ENCODE measurements around the gene SHISAL1. TPM values are rescaled to one million over a fixed set of nuclear protein-coding genes. Genes with fewer than 3 reads are reported as not detected.

The SHISAL1 gene
- polyA plus RNA-seq, 2 donors = 0.08 to 0.22 TPM

GRCh38 chr22:44317886-44318637, 5.3 kb upstream of the SHISAL1 start:
- Histone ChIP-seq H3K4me3 (ENCODE audit: low read depth in 1 of 2, low read length in 2 of 2) (no peak overlapping the region), H3K4me1 (ENCODE audit: control insufficient read depth in 2 of 2, insufficient read depth in 2 of 2, low read length in 1 of 2) (peaks cover 0 to 3% of the 10 kb centered on the region in 2 donors), H3K27ac (ENCODE audit: low read depth in 2 of 2, low read length in 1 of 2) (no peak overlapping the region), H3K27me3 (ENCODE audit: control insufficient read depth in 1 of 2, insufficient read depth in 2 of 2, low read length in 2 of 2) (no peaks in the 10 kb centered on the region), H3K36me3 (ENCODE audit: control insufficient read depth in 2 of 2, insufficient read depth in 2 of 2, low read length in 1 of 2) (no peaks in the 10 kb centered on the region), H3K9me3 (ENCODE audit: control insufficient read depth in 2 of 2, insufficient read depth in 1 of 2, low read depth in 1 of 2, low read length in 1 of 2) (no peaks in the 10 kb centered on the region)
- 84 to 85% methylated on average over 17 of the region's 17 CpGs for WGBS, 2 donors

- Histone ChIP-seq H3K27me3 (ENCODE audit: control insufficient read depth in 1 of 2, insufficient read depth in 2 of 2, low read length in 2 of 2) (no peaks in the 10 kb centered on the region), H3K4me3 (ENCODE audit: low read depth in 1 of 2, low read length in 2 of 2) (no peak overlapping the region), H3K4me1 (ENCODE audit: control insufficient read depth in 2 of 2, insufficient read depth in 2 of 2, low read length in 1 of 2) (peaks cover 0 to 6% of the 10 kb centered on the region in 2 donors), H3K27ac (ENCODE audit: low read depth in 2 of 2, low read length in 1 of 2) (no peak overlapping the region), H3K9me3 (ENCODE audit: control insufficient read depth in 2 of 2, insufficient read depth in 1 of 2, low read depth in 1 of 2, low read length in 1 of 2) (no peaks in the 10 kb centered on the region), H3K36me3 (ENCODE audit: control insufficient read depth in 2 of 2, insufficient read depth in 2 of 2, low read length in 1 of 2) (no peaks in the 10 kb centered on the region)
- WGBS, 2 donors = 48 to 52% methylated on average over 18 of the region's 18 CpGs
Observed at GRCh38 chr22:44317123-44317444, 4.3 kb upstream of the SHISAL1 start.

GRCh38 chr22:44316393-44317122, 3.8 kb upstream of the SHISAL1 start:
- Histone ChIP-seq H3K9me3 (ENCODE audit: control insufficient read depth in 2 of 2, insufficient read depth in 1 of 2, low read depth in 1 of 2, low read length in 1 of 2) (no peaks in the 10 kb centered on the region), H3K27ac (ENCODE audit: low read depth in 2 of 2, low read length in 1 of 2) (no peak overlapping the region), H3K4me3 (ENCODE audit: low read depth in 1 of 2, low read length in 2 of 2) (no peak overlapping the region), H3K4me1 (ENCODE audit: control insufficient read depth in 2 of 2, insufficient read depth in 2 of 2, low read length in 1 of 2) (peaks cover 0 to 6% of the 10 kb centered on the region in 2 donors), H3K27me3 (ENCODE audit: control insufficient read depth in 1 of 2, insufficient read depth in 2 of 2, low read length in 2 of 2) (no peaks in the 10 kb centered on the region), H3K36me3 (ENCODE audit: control insufficient read depth in 2 of 2, insufficient read depth in 2 of 2, low read length in 1 of 2) (no peaks in the 10 kb centered on the region)
- 56 to 62% methylated on average over 13 of the region's 13 CpGs for WGBS, 2 donors

GRCh38 chr22:44314425-44315067, 1.8 kb upstream of the SHISAL1 start:
- 71 to 78% methylated on average over 17 of the region's 17 CpGs for WGBS, 2 donors
- H3K4me3 ChIP-seq (ENCODE audit: low read depth in 1 of 2, low read length in 2 of 2) = no peak overlapping the region

GRCh38 chr22:44313385-44314006, 745 bp upstream of the SHISAL1 start:
- H3K27me3 ChIP-seq (ENCODE audit: control insufficient read depth in 1 of 2, insufficient read depth in 2 of 2, low read length in 2 of 2) = no peaks in the 10 kb centered on the region
- H3K4me3 ChIP-seq (ENCODE audit: low read depth in 1 of 2, low read length in 2 of 2) = no peak overlapping the region
- H3K36me3 ChIP-seq (ENCODE audit: control insufficient read depth in 2 of 2, insufficient read depth in 2 of 2, low read length in 1 of 2) = no peaks in the 10 kb centered on the region
- H3K27ac ChIP-seq (ENCODE audit: low read depth in 2 of 2, low read length in 1 of 2) = no peak overlapping the region
- 71 to 72% methylated on average over 14 to 16 of the region's 16 CpGs for WGBS, 2 donors
- no peaks in the 10 kb centered on the region for H3K9me3 ChIP-seq (ENCODE audit: control insufficient read depth in 2 of 2, insufficient read depth in 1 of 2, low read depth in 1 of 2, low read length in 1 of 2)
- H3K4me1 ChIP-seq (ENCODE audit: control insufficient read depth in 2 of 2, insufficient read depth in 2 of 2, low read length in 1 of 2) = peaks cover 4 to 13% of the 10 kb centered on the region in 2 donors

More at GRCh38 chr22:44314425-44315067, 1.8 kb upstream of the SHISAL1 start:
- Histone ChIP-seq H3K4me1 (ENCODE audit: control insufficient read depth in 2 of 2, insufficient read depth in 2 of 2, low read length in 1 of 2) (peaks cover under 1 to 9% of the 10 kb centered on the region in 2 donors), H3K9me3 (ENCODE audit: control insufficient read depth in 2 of 2, insufficient read depth in 1 of 2, low read depth in 1 of 2, low read length in 1 of 2) (no peaks in the 10 kb centered on the region), H3K27me3 (ENCODE audit: control insufficient read depth in 1 of 2, insufficient read depth in 2 of 2, low read length in 2 of 2) (no peaks in the 10 kb centered on the region), H3K27ac (ENCODE audit: low read depth in 2 of 2, low read length in 1 of 2) (no peak overlapping the region), H3K36me3 (ENCODE audit: control insufficient read depth in 2 of 2, insufficient read depth in 2 of 2, low read length in 1 of 2) (no peaks in the 10 kb centered on the region)

- Histone ChIP-seq H3K27me3 (ENCODE audit: control insufficient read depth in 1 of 2, insufficient read depth in 2 of 2, low read length in 2 of 2) (no peaks in the 10 kb centered on the region), H3K4me3 (ENCODE audit: low read depth in 1 of 2, low read length in 2 of 2) (no peak overlapping the region), H3K9me3 (ENCODE audit: control insufficient read depth in 2 of 2, insufficient read depth in 1 of 2, low read depth in 1 of 2, low read length in 1 of 2) (no peaks in the 10 kb centered on the region), H3K27ac (ENCODE audit: low read depth in 2 of 2, low read length in 1 of 2) (no peak overlapping the region), H3K36me3 (ENCODE audit: control insufficient read depth in 2 of 2, insufficient read depth in 2 of 2, low read length in 1 of 2) (no peaks in the 10 kb centered on the region), H3K4me1 (ENCODE audit: control insufficient read depth in 2 of 2, insufficient read depth in 2 of 2, low read length in 1 of 2) (peaks cover 4 to 14% of the 10 kb centered on the region in 2 donors)
- 30 to 37% methylated on average over 3 of the region's 3 CpGs for WGBS, 2 donors
Observed at GRCh38 chr22:44311855-44312170, 938 bp downstream of the SHISAL1 start.

- 74 to 86% methylated on average over 9 to 10 of the region's 10 CpGs for WGBS, 2 donors
- Histone ChIP-seq H3K9me3 (ENCODE audit: control insufficient read depth in 2 of 2, insufficient read depth in 1 of 2, low read depth in 1 of 2, low read length in 1 of 2) (no peaks in the 10 kb centered on the region), H3K36me3 (ENCODE audit: control insufficient read depth in 2 of 2, insufficient read depth in 2 of 2, low read length in 1 of 2) (no peaks in the 10 kb centered on the region), H3K4me3 (ENCODE audit: low read depth in 1 of 2, low read length in 2 of 2) (no peak overlapping the region), H3K4me1 (ENCODE audit: control insufficient read depth in 2 of 2, insufficient read depth in 2 of 2, low read length in 1 of 2) (peaks cover 4 to 14% of the 10 kb centered on the region in 2 donors), H3K27ac (ENCODE audit: low read depth in 2 of 2, low read length in 1 of 2) (no peak overlapping the region), H3K27me3 (ENCODE audit: control insufficient read depth in 1 of 2, insufficient read depth in 2 of 2, low read length in 2 of 2) (no peaks in the 10 kb centered on the region)
Observed at GRCh38 chr22:44311104-44311854, 1.5 kb downstream of the SHISAL1 start.

- peaks cover 4 to 14% of the 10 kb centered on the region in 2 donors for H3K4me1 ChIP-seq (ENCODE audit: control insufficient read depth in 2 of 2, insufficient read depth in 2 of 2, low read length in 1 of 2)
- 56 to 59% methylated on average over 9 of the region's 9 CpGs for WGBS, 2 donors
- no peak overlapping the region for H3K4me3 ChIP-seq (ENCODE audit: low read depth in 1 of 2, low read length in 2 of 2)
Observed at GRCh38 chr22:44309647-44310046, 3.1 kb downstream of the SHISAL1 start.

GRCh38 chr22:44309137-44309536, 3.6 kb downstream of the SHISAL1 start:
- Histone ChIP-seq H3K27ac (ENCODE audit: low read depth in 2 of 2, low read length in 1 of 2) (peak overlapping the region in 1 of 2 donors; percentile 53), H3K27me3 (ENCODE audit: control insufficient read depth in 1 of 2, insufficient read depth in 2 of 2, low read length in 2 of 2) (no peaks in the 10 kb centered on the region)

More at GRCh38 chr22:44309647-44310046, 3.1 kb downstream of the SHISAL1 start:
- H3K36me3 ChIP-seq (ENCODE audit: control insufficient read depth in 2 of 2, insufficient read depth in 2 of 2, low read length in 1 of 2) = no peaks in the 10 kb centered on the region
- H3K27me3 ChIP-seq (ENCODE audit: control insufficient read depth in 1 of 2, insufficient read depth in 2 of 2, low read length in 2 of 2) = no peaks in the 10 kb centered on the region
- H3K9me3 ChIP-seq (ENCODE audit: control insufficient read depth in 2 of 2, insufficient read depth in 1 of 2, low read depth in 1 of 2, low read length in 1 of 2) = no peaks in the 10 kb centered on the region
- peak overlapping the region in 1 of 2 donors; percentile 53 for H3K27ac ChIP-seq (ENCODE audit: low read depth in 2 of 2, low read length in 1 of 2)

More at GRCh38 chr22:44309137-44309536, 3.6 kb downstream of the SHISAL1 start:
- H3K9me3 ChIP-seq (ENCODE audit: control insufficient read depth in 2 of 2, insufficient read depth in 1 of 2, low read depth in 1 of 2, low read length in 1 of 2) = no peaks in the 10 kb centered on the region
- no peak overlapping the region for H3K4me3 ChIP-seq (ENCODE audit: low read depth in 1 of 2, low read length in 2 of 2)
- H3K4me1 ChIP-seq (ENCODE audit: control insufficient read depth in 2 of 2, insufficient read depth in 2 of 2, low read length in 1 of 2) = peaks cover 4 to 14% of the 10 kb centered on the region in 2 donors
- H3K36me3 ChIP-seq (ENCODE audit: control insufficient read depth in 2 of 2, insufficient read depth in 2 of 2, low read length in 1 of 2) = no peaks in the 10 kb centered on the region
- 23 to 28% methylated on average over 16 of the region's 16 CpGs for WGBS, 2 donors

Measured in esophagus (tissue), 2 donors.